ENCODE data around the gene SIN3A. TPM values are rescaled to one million over a fixed set of nuclear protein-coding genes. Genes with fewer than 3 reads are reported as not detected.

Gene SIN3A
- total RNA-seq, 2 experiments from 2014 or later, result 67.5 to 72.4 TPM

DNA sequence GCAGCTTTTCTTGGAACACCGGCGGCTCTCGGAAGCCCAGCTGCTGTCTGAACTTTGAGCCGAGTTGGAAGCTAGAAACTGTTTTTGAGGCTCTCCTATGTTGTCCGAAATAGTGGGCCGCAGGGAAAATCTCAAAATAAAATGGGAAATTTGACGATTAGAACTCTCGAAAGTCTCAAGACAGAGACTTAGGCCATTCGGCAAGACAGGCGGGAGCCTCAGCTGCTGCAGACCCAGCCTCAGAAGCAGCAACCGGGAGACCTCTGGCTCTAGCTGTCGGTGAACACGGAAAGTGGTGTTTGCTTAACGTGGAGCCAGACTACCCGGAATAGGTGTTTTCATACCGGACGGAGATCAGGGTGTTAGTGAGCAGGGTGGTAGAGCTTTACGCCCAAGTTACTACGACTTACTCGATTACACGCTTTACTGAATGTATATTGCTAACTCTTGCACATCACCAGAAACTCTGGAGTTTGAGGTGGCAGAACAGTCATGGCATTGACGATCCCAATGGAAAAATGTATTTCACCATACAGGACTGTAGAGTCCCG lies 82.7 kb downstream of the SIN3A start:
- Mint-ChIP-seq H3K27me3 (no peaks in the 10 kb centered on the region), H3K4me1 (ENCODE audit: low read depth) (peaks cover 23% of the 10 kb centered on the region), H3K27ac (peak overlapping the region; percentile 94), H3K36me3 (ENCODE audit: low read depth) (peaks cover 42% of the 10 kb centered on the region), H3K4me3 (peak overlapping the region; percentile 92), H3K9me3 (no peaks in the 10 kb centered on the region)
- DNase-seq, result peak; percentile 32
- intact Hi-C loops (cut with micrococcal nuclease), result loop anchor here (5.0 to 10.0 kb wide), 2 partner anchors 84 to 276 kb away; partner anchors contain the start of genes IMP3, SIN3A and SNX33
- CTCF ChIA-PET, result interaction anchor here (1.2 to 4.0 kb wide), 17 partner anchors 10 to 315 kb away, joined by 3 to 37 read pairs (median 12); partner anchors contain the start of genes IMP3, PTPN9, SIN3A and SNX33
- ATAC-seq, result no peak
- TF ChIP-seq, protein P1, sequence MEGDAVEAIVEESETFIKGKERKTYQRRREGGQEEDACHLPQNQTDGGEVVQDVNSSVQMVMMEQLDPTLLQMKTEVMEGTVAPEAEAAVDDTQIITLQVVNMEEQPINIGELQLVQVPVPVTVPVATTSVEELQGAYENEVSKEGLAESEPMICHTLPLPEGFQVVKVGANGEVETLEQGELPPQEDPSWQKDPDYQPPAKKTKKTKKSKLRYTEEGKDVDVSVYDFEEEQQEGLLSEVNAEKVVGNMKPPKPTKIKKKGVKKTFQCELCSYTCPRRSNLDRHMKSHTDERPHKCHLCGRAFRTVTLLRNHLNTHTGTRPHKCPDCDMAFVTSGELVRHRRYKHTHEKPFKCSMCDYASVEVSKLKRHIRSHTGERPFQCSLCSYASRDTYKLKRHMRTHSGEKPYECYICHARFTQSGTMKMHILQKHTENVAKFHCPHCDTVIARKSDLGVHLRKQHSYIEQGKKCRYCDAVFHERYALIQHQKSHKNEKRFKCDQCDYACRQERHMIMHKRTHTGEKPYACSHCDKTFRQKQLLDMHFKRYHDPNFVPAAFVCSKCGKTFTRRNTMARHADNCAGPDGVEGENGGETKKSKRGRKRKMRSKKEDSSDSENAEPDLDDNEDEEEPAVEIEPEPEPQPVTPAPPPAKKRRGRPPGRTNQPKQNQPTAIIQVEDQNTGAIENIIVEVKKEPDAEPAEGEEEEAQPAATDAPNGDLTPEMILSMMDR (IDR thresholded peaks at IDR 0.05), result no peak
- POLR2A ChIA-PET, result interaction anchor here (0.7 to 6.2 kb wide), 20 partner anchors 8 to 458 kb away, joined by 3 to 81 read pairs (median 7); partner anchors contain the start of genes IMP3, NEIL1, SIN3A and SNX33

DNA sequence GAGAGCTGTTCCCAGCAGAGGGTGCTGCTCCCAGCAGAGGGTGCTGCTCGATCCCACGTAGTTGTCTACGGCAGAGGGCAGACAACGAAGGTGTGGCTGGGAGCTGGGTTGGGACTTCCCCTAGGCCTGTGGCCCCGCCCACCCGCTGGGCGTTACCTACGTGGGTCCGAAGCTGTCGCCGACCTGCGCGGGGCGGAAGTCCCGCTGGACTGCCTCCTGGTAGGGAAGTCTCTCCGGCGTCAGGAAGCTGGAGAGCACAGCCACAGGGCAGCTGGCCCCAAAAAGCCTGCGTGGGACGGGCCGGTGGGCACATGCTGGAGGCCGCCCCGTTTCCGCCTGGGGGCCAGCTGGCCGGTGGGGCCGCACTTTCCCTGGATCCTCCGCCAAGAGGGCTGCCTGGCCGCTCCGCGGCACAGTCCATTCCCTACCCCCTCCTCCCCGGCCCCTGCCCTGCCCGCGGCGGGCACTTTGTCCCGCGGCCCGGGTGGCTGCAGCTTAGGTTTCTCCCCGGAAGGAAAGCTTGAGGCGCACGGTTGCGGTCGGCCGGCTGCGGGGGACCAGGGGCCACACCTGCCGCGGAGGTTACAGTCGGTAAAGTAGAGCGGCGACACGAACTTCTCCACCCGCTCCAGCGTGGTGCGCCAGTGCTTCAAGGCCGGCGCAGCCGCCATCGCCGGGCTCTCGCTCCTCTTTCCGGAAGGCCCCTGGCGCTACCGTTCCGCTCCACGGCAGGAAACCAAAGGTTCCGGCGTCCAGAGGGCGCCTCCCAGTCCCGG lies 83.4 kb downstream of the SIN3A start, which contains the start of gene MAN2C1:
MAN2C1 (minus strand) TSS at position 695 of the 776 bp plus-strand sequence; CDS start at position 671, 24 bp downstream.
- peaks cover 23% of the 10 kb centered on the region for H3K4me1 Mint-ChIP-seq (ENCODE audit: low read depth)
- ATAC-seq, result peak; percentile 95
- intact Hi-C loops (cut with micrococcal nuclease), result loop anchor here (5.0 to 10.0 kb wide), 2 partner anchors 84 to 277 kb away; partner anchors contain the start of genes IMP3, SIN3A and SNX33
- ChIA-PET POLR2A (interaction anchor here (0.6 to 6.2 kb wide), 28 partner anchors 9 to 1537 kb away, joined by 3 to 81 read pairs (median 5); partner anchors contain the start of genes IMP3, NEIL1, SIN3A and SNX33), CTCF (interaction anchor here (0.6 to 4.0 kb wide), 39 partner anchors 9 to 411 kb away, joined by 3 to 37 read pairs (median 4); partner anchors contain the start of genes IMP3, NEIL1, PPCDC and PTPN9)
- H3K4me3 Mint-ChIP-seq, result peak within 1 kb of the TSS; percentile 92
- no peaks in the 10 kb centered on the region for H3K9me3 Mint-ChIP-seq
- no peaks in the 10 kb centered on the region for H3K27me3 Mint-ChIP-seq
- peaks cover 38% of the 10 kb centered on the region for H3K36me3 Mint-ChIP-seq (ENCODE audit: low read depth)
- TF ChIP-seq, protein P1 (IDR thresholded peaks at IDR 0.05), result no peak
- DNase-seq, result peak; percentile 96
- H3K27ac Mint-ChIP-seq, result peak within 1 kb of the TSS; percentile 94

DNA sequence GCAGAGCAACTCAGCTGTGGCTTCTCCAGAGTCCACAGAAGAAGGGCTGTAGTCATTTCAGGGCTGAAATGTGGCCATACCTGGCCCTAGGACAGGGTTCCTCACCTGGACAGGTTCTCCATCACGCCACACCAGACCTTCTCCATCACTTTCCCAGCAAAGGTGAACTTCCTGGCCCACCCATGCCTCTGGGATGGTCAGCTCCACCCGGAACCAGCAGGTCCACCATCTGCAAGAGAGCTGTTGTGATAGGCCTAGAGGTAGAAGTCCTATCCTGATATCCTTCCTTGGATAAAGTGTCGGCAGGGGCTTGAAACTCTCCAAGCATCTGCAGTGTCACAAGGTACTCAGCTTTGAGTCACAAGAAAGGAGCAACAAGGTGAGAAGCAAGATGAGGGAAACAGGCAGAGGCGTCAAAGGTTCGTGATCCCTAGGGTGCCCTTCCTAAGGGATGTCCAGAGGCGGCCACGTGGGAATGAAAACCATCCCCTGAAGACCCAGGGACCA lies 84.0 kb downstream of the SIN3A start:
- intact Hi-C loops (cut with micrococcal nuclease), result loop anchor here (5.0 to 10.0 kb wide), 2 partner anchors 85 to 277 kb away; partner anchors contain the start of genes IMP3, SIN3A and SNX33
- POLR2A ChIA-PET, result interaction anchor here (0.6 to 6.2 kb wide), 18 partner anchors 8 to 279 kb away, joined by 3 to 81 read pairs (median 8); partner anchors contain the start of genes IMP3, NEIL1, SIN3A and SNX33

DNA sequence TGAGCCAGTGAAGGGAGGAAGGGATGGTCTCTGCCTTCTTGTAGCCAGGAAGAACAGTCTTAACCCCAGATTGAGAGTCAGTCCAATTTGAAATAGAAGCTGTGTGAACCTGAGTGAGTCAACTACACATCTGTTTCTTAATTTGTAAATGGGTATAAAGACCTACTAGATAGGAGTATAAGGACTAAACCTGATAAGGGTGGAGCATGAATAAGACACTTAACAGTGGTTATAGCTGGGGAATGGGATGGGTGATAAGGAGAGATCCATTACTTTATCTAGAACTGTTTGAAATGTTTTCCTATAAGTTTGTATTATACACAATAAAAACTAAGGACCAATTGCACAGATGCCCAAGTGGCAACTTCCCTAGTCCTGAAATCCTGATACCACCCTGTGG lies 84.5 kb downstream of the SIN3A start:
- no peak for ATAC-seq
- H3K36me3 Mint-ChIP-seq (ENCODE audit: low read depth), result peaks cover 36% of the 10 kb centered on the region
- intact Hi-C loops (cut with micrococcal nuclease), result loop anchor here (5.0 to 10.0 kb wide), 2 partner anchors 85 to 278 kb away; partner anchors contain the start of genes IMP3, SIN3A and SNX33

More for the DNA sequence above, 84.0 kb downstream of the SIN3A start:
- H3K27me3 Mint-ChIP-seq, result no peaks in the 10 kb centered on the region
- H3K36me3 Mint-ChIP-seq (ENCODE audit: low read depth), result peaks cover 36% of the 10 kb centered on the region
- no peaks in the 10 kb centered on the region for H3K9me3 Mint-ChIP-seq
- H3K4me1 Mint-ChIP-seq (ENCODE audit: low read depth), result peaks cover 23% of the 10 kb centered on the region
- no peak for ATAC-seq
- no peak for DNase-seq
- CTCF ChIA-PET, result interaction anchor here (0.6 to 4.0 kb wide), 37 partner anchors 8 to 454 kb away, joined by 3 to 37 read pairs (median 4); partner anchors contain the start of genes IMP3, NEIL1, PPCDC and PTPN9
- H3K4me3 Mint-ChIP-seq, result peak overlapping the region; percentile 92
- TF ChIP-seq, protein P1 (IDR thresholded peaks at IDR 0.05), result peak; percentile 72
- H3K27ac Mint-ChIP-seq, result peak overlapping the region; percentile 94

More for the DNA sequence above, 84.5 kb downstream of the SIN3A start:
- CTCF ChIA-PET, result interaction anchor here (0.6 to 4.0 kb wide), 24 partner anchors 8 to 455 kb away, joined by 3 to 37 read pairs (median 6); partner anchors contain the start of genes IMP3, NEIL1, RPP25 and SIN3A
- TF ChIP-seq, protein P1 (IDR thresholded peaks at IDR 0.05), result no peak
- H3K9me3 Mint-ChIP-seq, result no peaks in the 10 kb centered on the region
- H3K4me1 Mint-ChIP-seq (ENCODE audit: low read depth), result peaks cover 23% of the 10 kb centered on the region
- no peak for DNase-seq
- POLR2A ChIA-PET, result interaction anchor here (1.2 to 6.2 kb wide), 10 partner anchors 8 to 280 kb away, joined by 6 to 81 read pairs (median 10); partner anchors contain the start of genes IMP3, NEIL1, SIN3A and SNX33
- H3K4me3 Mint-ChIP-seq, result peak overlapping the region; percentile 92
- peak overlapping the region; percentile 94 for H3K27ac Mint-ChIP-seq
- H3K27me3 Mint-ChIP-seq, result no peaks in the 10 kb centered on the region
